Thoracic aorta (tissue), 2 donors: Measurements from ENCODE around the gene PFKFB4. TPM values are rescaled to one million over a fixed set of nuclear protein-coding genes. Genes with fewer than 3 reads are reported as not detected.

ENCODE experiments used
- ATAC-seq: fragments of 150-250 bp; one replicate; pipeline ENCODE4 v1.8.0; 2017; ENCODE audit warnings: low read depth; ENCODE audit not compliant: insufficient number of reproducible peaks, low FRiP score
- DNase-seq: peaks from one replicate; pipeline ENCODE4 v3.0.0-alpha.2; 2020; ENCODE audit warnings: low spot score
- H3K27ac ChIP-seq, 2 donors: fragments of 200-600 bp; sonication (generic); 1 replicate in 1 of 2; 2 replicates in 1 of 2; pipeline ENCODE4 v1.5.1; 2016; ENCODE audit warnings: mild to moderate bottlenecking in 2 of 2, moderate library complexity in 2 of 2
- H3K27me3 ChIP-seq: fragments of 200-600 bp; sonication (generic); replicated peaks from 2 replicates; pipeline ENCODE4 v1.6.0; 2016; ENCODE audit warnings: mild to moderate bottlenecking; ENCODE audit not compliant: insufficient read depth
- H3K36me3 ChIP-seq: fragments of 200-600 bp; sonication (generic); one replicate; pipeline ENCODE4 v1.5.1; 2016
- H3K4me1 ChIP-seq, 2 donors: fragments of 200-600 bp; sonication (generic); 1 replicate in 1 of 2; 2 replicates in 1 of 2; pipeline versions ENCODE4 v1.5.1 to v1.6.0; 2016; ENCODE audit warnings: low read depth in 2 of 2, mild to moderate bottlenecking in 1 of 2; ENCODE audit not compliant: control insufficient read depth in 1 of 2
- H3K4me3 ChIP-seq: fragments of 200-600 bp; sonication (generic); 2 replicates; pipeline ENCODE4 v1.5.1; 2016; ENCODE audit warnings: mild to moderate bottlenecking
- H3K9me3 ChIP-seq: fragments of 200-600 bp; sonication (generic); 2 replicates; pipeline ENCODE4 v1.5.1; 2016
- CTCF ChIP-seq: fragments of 200-600 bp; sonication (generic); IDR thresholded peaks from one replicate; pipeline ENCODE4 v1.5.1; 2019; ENCODE audit warnings: antibody characterized with exemption
- total RNA-seq, 2 donors: library from RNA; depleted of rRNA; stranded (reverse); fragments of >200 nt; gene quantifications; one replicate each; pipeline versions ENCODE4 v1.1.0 to v1.2.3, GENCODE V29; 2016

PFKFB4 gene
- total RNA-seq, 2 donors from 2014 or later = 3.7 to 8.5 TPM

GRCh38 chr3:48572517-48572916 lies 15.9 kb upstream of the PFKFB4 start:
- DNase-seq = no peak
- H3K36me3 ChIP-seq = no peaks in the 10 kb centered on the region
- no peaks in the 10 kb centered on the region for H3K9me3 ChIP-seq
- ATAC-seq = no peak
- H3K4me1 ChIP-seq = no peaks in the 10 kb centered on the region
- no peak overlapping the region for H3K27ac ChIP-seq
- H3K27me3 ChIP-seq = no peaks in the 10 kb centered on the region
- H3K4me3 ChIP-seq = no peak overlapping the region
- no peak for TF ChIP-seq CTCF

GRCh38 chr3:48571938-48572337 lies 15.3 kb upstream of the PFKFB4 start:
- no peak overlapping the region for H3K4me3 ChIP-seq
- no peak for TF ChIP-seq CTCF
- H3K36me3 ChIP-seq = no peaks in the 10 kb centered on the region
- H3K27me3 ChIP-seq = no peaks in the 10 kb centered on the region
- DNase-seq (no peak), ATAC-seq (no peak)
- no peaks in the 10 kb centered on the region for H3K9me3 ChIP-seq
- no peak overlapping the region for H3K27ac ChIP-seq
- no peaks in the 10 kb centered on the region for H3K4me1 ChIP-seq

- Histone ChIP-seq H3K27ac (no peak overlapping the region), H3K27me3 (no peaks in the 10 kb centered on the region), H3K36me3 (no peaks in the 10 kb centered on the region), H3K4me3 (no peak overlapping the region), H3K4me1 (no peaks in the 10 kb centered on the region), H3K9me3 (no peaks in the 10 kb centered on the region)
- ATAC-seq (no peak), DNase-seq (no peak)
- TF ChIP-seq CTCF = no peak
These were observed 13.3 kb upstream of the PFKFB4 start for GRCh38 chr3:48569808-48570450.

- ATAC-seq = no peak
- no peaks in the 10 kb centered on the region for H3K9me3 ChIP-seq
- no peak for TF ChIP-seq CTCF
These were observed 12.8 kb upstream of the PFKFB4 start for GRCh38 chr3:48569400-48569799.

GRCh38 chr3:48568476-48568875 lies 11.9 kb upstream of the PFKFB4 start:
- DNase-seq (no peak), ATAC-seq (no peak)
- Histone ChIP-seq H3K27ac (no peak overlapping the region), H3K27me3 (no peaks in the 10 kb centered on the region), H3K9me3 (no peaks in the 10 kb centered on the region), H3K4me1 (no peaks in the 10 kb centered on the region), H3K36me3 (no peaks in the 10 kb centered on the region), H3K4me3 (no peak overlapping the region)
- TF ChIP-seq CTCF = no peak

More at GRCh38 chr3:48569400-48569799, 12.8 kb upstream of the PFKFB4 start:
- Histone ChIP-seq H3K36me3 (no peaks in the 10 kb centered on the region), H3K27me3 (no peaks in the 10 kb centered on the region), H3K27ac (no peak overlapping the region), H3K4me1 (no peaks in the 10 kb centered on the region), H3K4me3 (no peak overlapping the region)
- DNase-seq = no peak
